B cell (primary cell): ENCODE data around the gene NMT1.

Experiments used
- EZH2 ChIP-seq: IDR thresholded peaks from 2 replicates; pipeline ENCODE4 v1.6.1; 2012; ENCODE audit warnings: borderline replicate concordance, low read depth, mild to moderate bottlenecking, moderate library complexity, low read length; ENCODE audit not compliant: insufficient read depth, poor library complexity, severe bottlenecking
- TF ChIP-seq, protein P1 (sequence below): fragments of 200-600 bp; IDR thresholded peaks from one replicate; pipeline ENCODE4 v1.8.0; 2022; ENCODE audit warnings: antibody characterized with exemption, mild to moderate bottlenecking

DNA sequence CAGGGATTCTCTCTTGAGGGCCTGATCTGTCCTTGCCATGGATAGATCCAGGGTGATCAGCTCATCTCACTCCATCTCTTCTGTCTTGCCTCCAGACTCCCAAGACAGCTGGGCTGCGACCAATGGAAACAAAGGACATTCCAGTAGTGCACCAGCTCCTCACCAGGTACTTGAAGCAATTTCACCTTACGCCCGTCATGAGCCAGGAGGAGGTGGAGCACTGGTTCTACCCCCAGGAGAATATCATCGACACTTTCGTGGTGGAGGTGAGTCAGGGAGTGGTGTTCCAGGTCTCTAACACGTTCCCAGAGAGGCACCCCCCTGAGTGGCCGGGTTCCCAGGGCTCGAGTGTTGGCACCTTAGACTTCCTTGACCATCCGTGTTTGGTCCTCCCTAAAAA lies 41.7 kb downstream of the NMT1 start:
- TF ChIP-seq EZH2: no peak
- TF ChIP-seq, protein P1, sequence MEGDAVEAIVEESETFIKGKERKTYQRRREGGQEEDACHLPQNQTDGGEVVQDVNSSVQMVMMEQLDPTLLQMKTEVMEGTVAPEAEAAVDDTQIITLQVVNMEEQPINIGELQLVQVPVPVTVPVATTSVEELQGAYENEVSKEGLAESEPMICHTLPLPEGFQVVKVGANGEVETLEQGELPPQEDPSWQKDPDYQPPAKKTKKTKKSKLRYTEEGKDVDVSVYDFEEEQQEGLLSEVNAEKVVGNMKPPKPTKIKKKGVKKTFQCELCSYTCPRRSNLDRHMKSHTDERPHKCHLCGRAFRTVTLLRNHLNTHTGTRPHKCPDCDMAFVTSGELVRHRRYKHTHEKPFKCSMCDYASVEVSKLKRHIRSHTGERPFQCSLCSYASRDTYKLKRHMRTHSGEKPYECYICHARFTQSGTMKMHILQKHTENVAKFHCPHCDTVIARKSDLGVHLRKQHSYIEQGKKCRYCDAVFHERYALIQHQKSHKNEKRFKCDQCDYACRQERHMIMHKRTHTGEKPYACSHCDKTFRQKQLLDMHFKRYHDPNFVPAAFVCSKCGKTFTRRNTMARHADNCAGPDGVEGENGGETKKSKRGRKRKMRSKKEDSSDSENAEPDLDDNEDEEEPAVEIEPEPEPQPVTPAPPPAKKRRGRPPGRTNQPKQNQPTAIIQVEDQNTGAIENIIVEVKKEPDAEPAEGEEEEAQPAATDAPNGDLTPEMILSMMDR: no peak
